ENCODE measurements around the gene SCARF2. TPM values are rescaled to one million over a fixed set of nuclear protein-coding genes. Genes with fewer than 3 reads are reported as not detected.

Gene SCARF2
- total RNA-seq, 2 donors from 2014 or later = 3.1 to 3.6 TPM

Other genes starting within 250 kb of the SCARF2 start
- gene RTN4R, start 169.5 kb downstream of the SCARF2 start, total RNA-seq = 1 to 10 TPM in 1 of 2 donors, under 1 TPM in 1; 0.68 to 2.1 TPM
- gene DGCR6L, start 117.8 kb downstream of the SCARF2 start, total RNA-seq = 10 to 100 TPM; 29.2 to 31.7 TPM
- gene ZNF74, start 43.7 kb downstream of the SCARF2 start, total RNA-seq = 1 to 10 TPM; 5.2 to 5.6 TPM
- 10 to 100 TPM; 28.1 to 33.1 TPM for gene KLHL22, start 58.0 kb upstream of the SCARF2 start, total RNA-seq
- gene MED15, start 69.8 kb upstream of the SCARF2 start, total RNA-seq = 100 to 1,000 TPM; 207 to 251 TPM

Measured in T-helper 17 cell (primary cell).